CD4-positive, alpha-beta T cell treated with Interleukin-6 for 4 hours (primary cell): ENCODE results near the gene GRIN2B.

Experiments used
- DNase-seq: peaks from one replicate; pipeline ENCODE4 v3.0.0-alpha.2; 2020; ENCODE audit warnings: mixed read lengths

Gene GRIN2B

DNA sequence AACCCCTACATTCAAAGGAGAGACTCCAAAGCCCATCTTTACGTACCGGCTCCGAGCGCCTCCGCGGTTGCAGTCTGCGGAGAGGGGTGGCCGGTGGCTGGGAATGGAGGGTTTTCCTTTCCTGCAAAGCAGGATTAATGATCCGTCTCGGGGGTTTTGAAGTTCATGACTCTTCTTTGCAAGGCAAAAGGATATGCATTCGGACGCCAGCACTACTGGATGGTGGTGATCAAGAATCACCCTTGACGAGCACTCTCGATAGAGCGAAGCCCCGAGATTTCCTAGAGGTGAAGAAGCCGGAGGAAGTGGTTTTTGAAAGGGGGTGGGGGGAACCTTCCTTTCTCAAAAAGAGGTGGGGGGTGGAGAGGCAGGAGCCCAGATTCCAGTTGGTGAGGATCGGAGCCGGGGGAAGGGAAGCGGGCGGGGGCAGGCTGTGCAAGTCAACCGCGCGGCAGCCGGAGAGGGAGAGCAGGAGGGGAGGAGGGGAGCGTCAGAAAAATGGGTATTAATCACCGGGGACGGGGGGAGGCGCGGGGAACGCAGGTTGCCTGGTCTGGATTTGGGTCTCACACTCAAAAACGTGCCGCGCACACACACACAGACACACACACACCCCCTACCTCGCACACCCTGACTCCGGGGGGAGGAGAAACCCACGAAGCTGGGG lies at the start of gene GRIN2B:
Gene GRIN2B, minus strand, starts transcription at position 307 of the 667 bp plus-strand sequence. CDS start 115,394 bp downstream, outside the sequence.
- no peak for DNase-seq

GRCh38 chr12:14026537-14026936 lies 45.1 kb upstream of the GRIN2B start:
- DNase-seq, result no peak

DNA sequence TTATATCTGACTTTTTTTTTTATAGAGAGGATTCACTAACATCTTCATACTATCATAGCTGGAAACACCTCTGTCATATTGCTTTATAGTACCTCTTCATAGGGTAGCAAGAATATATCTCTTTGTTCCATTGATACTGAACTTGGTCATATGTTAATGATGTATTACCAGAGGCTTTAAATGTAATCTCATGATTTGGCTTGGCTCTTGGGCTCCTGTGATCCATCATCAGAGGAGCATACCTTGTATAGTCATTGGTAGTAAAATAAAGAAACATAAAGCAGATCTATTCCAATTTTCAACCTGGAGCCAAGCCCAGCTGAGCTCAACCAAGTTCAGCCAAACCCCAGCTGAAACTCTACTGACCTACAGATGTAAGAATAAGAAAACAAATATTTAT lies 43.2 kb upstream of the GRIN2B start:
- DNase-seq, result no peak

DNA sequence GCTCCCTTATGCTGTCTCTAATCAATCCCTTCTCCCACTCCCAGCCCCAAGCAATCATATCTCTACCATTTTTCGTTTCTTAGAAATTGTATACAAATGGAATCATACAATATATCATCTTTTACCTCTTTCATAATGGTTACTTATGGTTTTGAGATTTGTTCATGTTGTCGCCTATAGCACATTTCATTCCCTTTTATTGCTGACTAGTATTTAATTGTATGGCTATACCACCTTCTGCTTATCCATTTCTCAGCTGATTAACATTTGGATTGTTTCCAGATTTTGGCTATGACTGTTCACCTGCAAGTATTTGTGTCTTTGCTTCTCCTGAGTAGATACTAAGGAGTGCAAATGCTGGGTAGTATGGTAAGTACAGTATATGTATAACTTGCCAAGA lies 36.7 kb upstream of the GRIN2B start:
- no peak for DNase-seq

GRCh38 chr12:14010989-14011388 lies 29.6 kb upstream of the GRIN2B start:
- no peak for DNase-seq

GRCh38 chr12:14007639-14008038 lies 26.2 kb upstream of the GRIN2B start:
- DNase-seq, result no peak

DNA sequence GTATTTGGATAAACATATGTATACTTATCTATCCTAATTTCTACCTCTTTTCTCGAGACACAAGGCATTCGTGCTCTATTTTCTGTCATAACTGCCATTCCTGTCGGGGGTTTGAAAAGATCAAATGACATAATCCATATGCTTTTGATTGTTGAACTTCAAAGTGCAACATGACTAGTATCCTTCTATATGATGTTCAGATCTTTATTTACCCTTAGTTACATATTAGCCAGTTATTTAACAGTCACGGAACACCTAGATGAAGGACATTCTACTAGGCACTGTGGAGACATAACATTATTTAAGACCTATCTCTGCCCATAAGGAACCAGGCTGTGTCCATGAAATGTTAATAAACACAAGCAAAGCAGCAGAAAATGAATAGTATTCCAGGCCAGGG lies 11.2 kb upstream of the GRIN2B start:
- no peak for DNase-seq

DNA sequence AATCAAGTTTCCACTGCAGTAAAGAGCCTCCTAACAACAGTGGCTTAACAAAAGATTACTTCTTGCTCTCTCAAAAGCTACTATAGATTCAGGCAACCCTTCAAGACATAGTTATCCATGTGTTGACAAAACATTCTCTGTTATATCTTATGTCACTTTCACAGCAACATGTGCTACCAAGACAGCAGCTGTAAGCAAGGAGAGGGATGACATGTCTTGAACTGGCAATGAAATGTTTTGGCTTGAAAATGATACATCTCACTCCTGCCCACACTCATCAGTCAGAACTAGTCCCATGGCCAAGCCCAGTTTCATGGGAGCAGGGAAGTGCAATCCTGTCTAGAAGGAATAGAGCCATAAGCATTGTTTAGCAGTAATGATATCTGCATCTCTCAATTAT lies 10.7 kb upstream of the GRIN2B start:
- no peak for DNase-seq

GRCh38 chr12:13986031-13986430 lies 4.6 kb upstream of the GRIN2B start:
- no peak for DNase-seq

DNA sequence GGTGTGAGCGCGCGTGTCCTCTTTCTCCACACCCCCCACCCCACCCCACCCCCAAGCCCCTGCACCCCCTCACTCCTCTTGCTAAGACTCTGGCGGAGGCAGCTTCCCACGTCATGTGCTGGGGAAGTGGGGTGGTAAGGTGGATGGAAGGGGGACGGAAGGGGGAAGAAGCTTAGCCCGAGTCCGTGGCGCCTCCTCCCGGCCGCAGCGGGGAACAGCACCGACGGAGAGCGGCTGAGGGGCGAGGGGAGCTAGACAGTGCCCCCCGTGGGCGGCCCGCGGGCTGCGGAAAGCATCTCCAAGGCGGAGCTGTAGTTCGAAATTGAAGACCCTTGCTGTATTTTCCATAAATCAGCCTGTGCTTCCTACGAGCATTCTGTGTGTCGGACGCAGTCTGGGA lies 588 bp upstream of the GRIN2B start:
- no peak for DNase-seq

- no peak for DNase-seq
Measured at GRCh38 chr12:13980538-13981295, 685 bp downstream of the GRIN2B start.

DNA sequence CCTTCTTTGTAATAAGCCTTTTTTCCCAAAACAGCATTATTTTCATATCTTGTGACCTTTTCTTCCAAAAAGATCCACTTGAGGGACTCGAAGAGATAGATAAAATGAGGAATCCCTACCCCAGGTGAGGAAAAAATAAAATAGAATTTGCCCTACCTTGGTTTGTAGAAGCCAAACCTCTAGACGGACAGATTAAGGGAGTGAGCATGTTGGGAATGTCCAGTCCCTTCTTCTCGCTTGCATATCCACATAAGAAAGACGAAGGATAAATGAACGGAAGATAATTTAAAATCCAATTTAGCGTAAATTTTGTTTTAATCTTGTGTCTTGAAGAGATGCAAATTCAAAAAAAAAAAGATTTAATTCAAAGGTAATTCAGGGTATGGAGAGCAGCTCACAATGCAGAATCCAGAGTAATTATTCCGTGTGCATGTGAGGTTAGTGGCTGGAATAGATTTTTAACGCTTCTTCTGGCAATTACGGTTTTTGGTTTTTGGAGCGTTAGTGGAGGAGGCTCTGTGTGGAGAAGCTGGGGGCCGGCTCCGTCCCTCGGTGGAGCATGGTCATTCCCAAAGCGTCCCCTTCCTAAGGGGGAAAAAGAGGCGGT lies 1.5 kb downstream of the GRIN2B start:
- DNase-seq, result no peak

GRCh38 chr12:13978876-13979275 lies 2.5 kb downstream of the GRIN2B start:
- no peak for DNase-seq

- DNase-seq, result no peak
Measured at GRCh38 chr12:13976880-13977279, 4.5 kb downstream of the GRIN2B start.

- DNase-seq, result no peak
Measured at GRCh38 chr12:13976028-13976584, 5.3 kb downstream of the GRIN2B start.

DNA sequence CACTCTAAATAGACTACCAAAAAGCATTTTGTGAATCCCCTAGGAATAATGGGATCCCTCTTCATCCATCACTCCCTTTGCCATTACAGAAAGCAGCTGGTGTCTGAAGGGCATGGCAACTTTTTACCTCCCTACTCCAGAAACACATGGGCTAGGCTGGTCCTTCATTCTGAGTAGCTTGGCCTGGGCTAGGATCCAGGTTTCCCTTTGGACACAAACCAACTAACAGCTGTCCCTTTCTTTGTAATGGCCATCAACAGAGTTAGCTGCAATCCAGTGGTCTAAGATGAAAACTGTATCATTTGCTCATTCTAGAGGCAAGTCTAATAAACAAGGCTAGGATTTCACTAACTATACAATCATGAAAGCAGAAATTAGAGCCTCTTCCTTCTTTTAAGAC lies 7.4 kb downstream of the GRIN2B start:
- no peak for DNase-seq

- DNase-seq, result no peak
Measured at GRCh38 chr12:13970803-13971202, 10.6 kb downstream of the GRIN2B start.

DNA sequence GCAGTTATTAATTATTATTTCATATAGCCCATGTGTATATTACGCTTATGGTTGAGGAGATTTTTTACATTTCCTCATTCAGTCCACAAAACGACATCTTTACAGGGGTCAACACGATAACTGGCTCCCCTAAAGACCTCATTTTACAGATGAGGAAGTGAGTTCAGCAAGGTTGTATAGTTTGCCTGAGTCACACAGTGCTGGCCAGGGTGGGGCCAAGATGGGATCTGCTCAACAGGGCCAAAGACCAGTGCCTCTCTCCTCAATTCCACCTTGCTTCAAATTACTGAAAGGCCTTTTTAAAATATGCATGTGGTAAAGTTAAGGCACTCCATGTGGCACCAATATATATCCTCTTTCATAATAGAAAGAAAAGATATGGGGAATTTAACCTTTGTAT lies 13.1 kb downstream of the GRIN2B start:
- DNase-seq, result no peak

DNA sequence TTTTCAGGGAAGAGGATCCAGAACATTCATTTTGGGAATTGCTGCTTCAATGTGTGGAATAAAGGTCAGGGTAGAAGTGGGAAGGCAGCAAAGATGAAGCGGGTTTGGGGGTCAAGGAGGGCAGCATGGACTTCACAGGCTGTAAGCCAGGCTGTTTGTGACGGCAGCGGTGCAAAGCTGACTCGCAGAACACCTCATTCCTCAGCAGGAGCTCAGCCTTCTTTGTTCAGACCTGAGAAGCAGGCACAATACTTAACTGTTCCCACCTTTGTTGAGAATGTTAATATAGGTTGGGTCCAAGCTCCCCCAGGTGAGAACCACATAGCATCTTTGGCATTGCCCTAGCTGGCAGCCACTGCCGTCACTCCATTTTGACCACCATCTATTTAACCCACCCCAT lies 16.7 kb downstream of the GRIN2B start:
- DNase-seq, result no peak

DNA sequence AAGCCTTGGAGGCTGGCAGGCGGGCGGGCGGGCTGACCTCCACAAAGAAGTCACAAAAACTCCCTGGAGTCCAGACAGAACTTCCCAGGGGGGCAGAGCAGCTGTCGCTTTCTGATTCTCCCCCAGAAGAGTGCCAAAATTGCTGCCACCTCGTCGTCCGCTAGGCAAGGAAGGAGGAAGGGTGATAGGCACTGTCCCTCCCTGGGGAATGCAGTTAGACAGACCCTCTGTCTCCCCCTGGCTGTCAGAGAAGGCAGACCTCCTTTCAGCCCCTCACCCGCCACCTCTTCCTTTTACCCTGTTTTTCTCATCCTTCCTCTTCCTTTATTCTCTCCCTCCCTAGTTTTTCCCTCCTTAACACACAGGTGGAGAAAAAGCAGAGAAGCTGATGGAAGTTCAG lies 18.7 kb downstream of the GRIN2B start:
- DNase-seq, result no peak

DNA sequence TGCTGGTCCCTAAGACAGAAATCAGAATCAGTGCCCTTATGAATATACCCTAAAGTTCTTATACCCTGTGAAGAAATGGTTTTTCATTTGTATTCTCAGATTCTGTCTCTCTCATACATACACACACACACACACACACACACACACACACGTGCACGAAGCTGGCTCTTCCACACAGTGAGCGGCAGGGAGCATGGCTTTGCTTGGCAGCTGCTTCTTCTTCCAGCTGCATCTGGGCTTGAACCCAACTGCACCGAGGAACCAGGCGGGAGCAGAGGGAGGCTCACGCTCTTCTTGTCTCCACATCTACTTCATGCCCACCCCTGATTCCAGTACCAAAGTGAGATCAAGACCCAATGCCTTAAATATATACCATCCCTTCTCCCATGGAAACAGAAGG lies 19.4 kb downstream of the GRIN2B start:
- DNase-seq, result no peak

DNA sequence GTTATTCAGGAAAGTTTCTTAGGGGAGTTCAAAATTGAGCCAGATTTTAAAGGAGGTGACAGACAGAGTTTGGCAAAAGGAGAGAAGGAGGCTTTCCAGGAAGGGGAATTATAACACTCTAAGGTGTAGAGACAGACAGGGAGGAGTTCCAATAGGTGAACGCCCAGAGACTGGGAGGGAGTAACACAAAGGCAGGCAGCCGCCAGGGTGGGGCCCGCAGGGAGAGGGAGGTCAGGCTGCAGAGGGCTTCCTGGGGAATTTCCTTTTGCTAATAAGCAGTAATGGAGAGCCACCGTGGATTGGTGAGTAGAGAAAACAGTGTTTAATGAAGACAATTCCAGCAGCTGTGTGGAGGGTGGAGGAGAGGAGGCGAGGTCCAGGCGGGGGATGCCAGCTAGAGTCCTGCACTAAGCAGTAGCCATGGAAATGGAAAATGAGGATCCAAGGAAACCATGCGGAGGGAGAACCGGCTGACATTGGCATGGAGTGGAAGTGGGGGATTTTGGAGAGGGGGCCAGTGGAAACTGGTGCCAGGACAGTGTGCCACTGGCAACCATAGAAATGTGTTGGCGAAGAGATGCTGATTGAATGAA lies 22.2 kb downstream of the GRIN2B start:
- no peak for DNase-seq

- DNase-seq, result no peak
Measured at GRCh38 chr12:13957576-13957975, 23.8 kb downstream of the GRIN2B start.
